ENCODE results near the gene FGG. TPM values are rescaled to one million over a fixed set of nuclear protein-coding genes. Genes with fewer than 3 reads are reported as not detected.

FGG gene
- total and polyA plus RNA-seq, 2 of the 13 experiments (the other 11 are each of a cell fraction or from before 2014, with no cell fraction given): 1,037 to 2,423 TPM

- TF ChIP-seq ZBED4 (CRISPR knock-in tag; IDR thresholded peaks at IDR 0.05; ENCODE audit: borderline replicate concordance): no peak
- peak; percentile 64; the same call in 1 of the 2 replicates for TF ChIP-seq THAP11 (CRISPR knock-in tag; IDR thresholded peaks at IDR 0.05)
- no peak for TF ChIP-seq HNRNPL (IDR thresholded peaks at IDR 0.05; ENCODE audit: low read depth, low read length)
- TF ChIP-seq ZNF687 (CRISPR knock-in tag; IDR thresholded peaks at IDR 0.05): peak; percentile 10; the same call in 1 of the 2 replicates
- TF ChIP-seq HMG20A (CRISPR knock-in tag; IDR thresholded peaks at IDR 0.05; ENCODE audit: borderline replicate concordance): peak; percentile 72; the same call in 1 of the 2 replicates
- peak; percentile 5 for TF ChIP-seq TEAD3 (CRISPR knock-in tag; optimal IDR thresholded peaks at IDR 0.05; ENCODE audit: borderline replicate concordance)
- no peak for TF ChIP-seq ZBTB39 (CRISPR knock-in tag; IDR thresholded peaks at IDR 0.05)
- TF ChIP-seq SRSF1 (optimal IDR thresholded peaks at IDR 0.05; ENCODE audit: low read depth, low read length): no peak
- TF ChIP-seq RFXAP (CRISPR knock-in tag; IDR thresholded peaks at IDR 0.05; ENCODE audit: borderline replicate concordance): no peak
- TF ChIP-seq U2AF1 (optimal IDR thresholded peaks at IDR 0.05; ENCODE audit: low read depth, low read length): no peak
- no peak for TF ChIP-seq ZNF83 (CRISPR knock-in tag; IDR thresholded peaks at IDR 0.05; ENCODE audit: borderline replicate concordance)
- no peak for TF ChIP-seq ZMYM2 (CRISPR knock-in tag; IDR thresholded peaks at IDR 0.05)
Measured at GRCh38 chr4:154612472-154613414, at the start of gene FGG (continued).

Data from HepG2 (cell line).